Stimulated activated CD8-positive, alpha-beta memory T cell treated with anti-CD3 and anti-CD28 coated beads, Interleukin-7, amount 100 ng/mL, for 1 hour (primary cell): ENCODE results near the gene PKD2L1.
"Not testable (repeated sequence)": the region's sequence is repeated elsewhere in the genome, so short reads cannot be mapped to it uniquely, and the experiment has no call there.

ENCODE experiments used
- DNase-seq, 2 donors: peaks; one replicate each; pipeline ENCODE4 v3.0.0-alpha.2; 2020; ENCODE audit warnings: low read depth in 2 of 2

Gene PKD2L1

DNA sequence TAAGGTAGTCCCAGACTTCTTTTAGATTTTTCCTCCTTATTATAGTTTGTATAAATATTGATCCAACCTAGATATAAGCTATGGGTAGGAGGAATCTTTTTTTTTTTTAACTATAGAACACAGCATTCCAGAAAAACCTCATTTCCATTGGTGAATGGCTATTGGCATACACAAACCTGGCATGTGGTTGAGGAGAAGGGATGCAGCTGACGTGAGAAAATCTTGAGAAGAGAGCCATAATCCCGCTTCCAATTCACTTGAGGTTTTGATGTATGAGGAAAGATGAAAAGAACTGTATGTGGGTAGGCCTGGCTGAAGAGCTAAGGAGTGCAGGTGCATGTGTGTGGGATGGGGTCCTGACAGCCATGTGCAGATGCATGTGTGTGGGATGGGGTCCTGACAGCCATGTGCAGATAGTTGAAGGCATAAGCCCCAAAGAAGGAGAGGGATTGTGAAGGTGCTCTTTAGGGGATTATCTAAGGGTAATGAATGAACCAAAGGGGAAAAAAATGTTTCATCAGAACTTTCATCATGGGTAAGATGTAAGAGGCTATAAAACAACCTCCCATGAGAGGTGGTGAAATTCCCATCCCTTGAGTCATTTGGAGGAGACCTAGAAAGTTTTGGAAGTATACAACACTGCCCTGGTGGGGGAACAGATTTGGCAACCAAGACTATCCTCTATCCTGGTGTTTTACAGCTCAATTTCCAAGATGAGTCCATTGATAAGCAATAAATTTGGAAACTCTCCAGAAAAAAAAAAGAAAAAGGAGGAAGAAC, 3.8 kb upstream of the PKD2L1 start:
- no peak for DNase-seq

DNA sequence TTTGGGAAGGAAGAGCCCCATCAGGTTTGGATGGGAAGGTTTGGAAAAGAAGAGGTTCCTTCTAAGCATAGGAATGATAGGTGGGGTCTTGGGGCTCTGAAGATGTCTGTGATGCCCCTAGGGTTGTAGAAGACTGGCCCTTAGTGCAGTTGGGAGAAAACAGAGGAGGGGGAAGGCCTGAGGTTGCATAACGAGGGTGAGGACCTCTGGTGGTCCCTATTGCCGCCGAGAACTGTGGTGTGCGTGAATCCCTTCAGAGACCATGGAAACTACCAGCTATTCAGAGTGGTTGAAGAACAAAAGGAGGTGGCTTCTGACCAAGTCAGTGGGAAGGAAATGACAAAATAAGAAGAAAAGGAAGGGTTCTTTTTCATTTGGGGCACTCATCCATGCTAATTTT, 3.1 kb upstream of the PKD2L1 start:
- no peak for DNase-seq

DNA sequence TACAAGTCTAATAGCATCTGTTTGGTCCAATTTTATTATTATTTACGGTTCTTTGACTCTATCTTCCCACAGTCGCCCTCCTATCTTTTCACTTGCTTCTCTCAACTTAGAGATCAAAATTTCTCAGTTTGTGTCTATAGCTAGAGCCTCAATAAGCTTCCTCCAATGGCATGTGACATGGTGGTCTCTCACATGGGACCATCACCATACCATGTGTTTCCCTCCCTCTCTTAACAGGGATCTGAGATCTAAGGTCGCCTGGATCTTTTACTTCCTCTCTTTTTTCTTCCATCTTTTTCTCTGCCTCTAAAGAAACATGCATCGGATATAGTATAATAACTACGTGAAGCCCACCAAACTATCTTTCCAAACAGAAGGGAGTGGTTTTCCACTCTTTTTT, 1.8 kb downstream of the PKD2L1 start:
- DNase-seq = no peak

DNA sequence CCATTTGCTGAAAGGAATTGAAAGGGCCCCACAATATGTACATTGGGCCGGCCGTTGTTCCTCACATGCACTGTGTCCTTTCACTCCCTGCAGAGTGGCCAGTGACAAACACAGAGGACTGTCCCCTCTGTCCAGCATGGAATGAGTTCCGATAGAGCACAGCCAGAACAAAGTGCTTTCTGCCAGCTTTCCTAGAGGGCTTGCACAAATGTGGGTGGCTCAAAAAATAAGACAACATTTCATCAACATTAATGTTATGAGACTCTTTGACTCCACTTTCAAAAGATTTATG, 2.4 kb downstream of the PKD2L1 start:
- DNase-seq = no peak

DNA sequence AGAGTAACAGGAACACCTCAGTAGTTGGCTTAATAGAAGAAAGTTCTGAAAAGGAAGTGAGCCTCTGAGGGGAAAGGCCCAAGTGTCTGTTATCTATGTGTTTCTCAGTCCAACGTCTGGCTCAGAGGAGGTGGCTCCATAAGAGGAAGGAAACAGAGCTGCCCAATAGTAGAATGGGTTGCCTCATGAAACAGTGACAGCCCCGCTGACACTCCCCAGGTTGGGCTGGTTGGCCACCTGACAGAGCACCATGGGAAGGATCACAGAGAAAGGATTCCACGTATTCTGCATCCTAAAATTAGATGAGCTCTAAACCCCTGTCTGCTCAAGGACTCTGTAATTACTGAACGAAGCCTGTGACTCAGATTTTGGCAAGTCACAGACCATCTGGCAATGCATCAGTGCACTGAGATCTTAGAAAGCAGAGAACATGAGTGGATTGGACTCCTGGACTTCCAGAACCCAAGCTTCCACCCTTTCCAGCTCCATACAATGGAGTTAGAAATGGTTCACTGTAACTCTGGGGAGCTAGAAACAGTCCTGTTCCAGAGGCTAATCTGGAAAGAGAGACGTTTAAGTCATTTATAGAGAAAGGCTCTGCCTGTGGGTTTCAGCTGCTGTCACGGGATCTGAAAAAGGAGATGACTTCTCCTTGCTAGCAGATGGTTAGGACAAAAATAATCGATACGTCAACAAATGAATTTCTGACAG, 2.9 kb downstream of the PKD2L1 start:
- no peak for DNase-seq

DNA sequence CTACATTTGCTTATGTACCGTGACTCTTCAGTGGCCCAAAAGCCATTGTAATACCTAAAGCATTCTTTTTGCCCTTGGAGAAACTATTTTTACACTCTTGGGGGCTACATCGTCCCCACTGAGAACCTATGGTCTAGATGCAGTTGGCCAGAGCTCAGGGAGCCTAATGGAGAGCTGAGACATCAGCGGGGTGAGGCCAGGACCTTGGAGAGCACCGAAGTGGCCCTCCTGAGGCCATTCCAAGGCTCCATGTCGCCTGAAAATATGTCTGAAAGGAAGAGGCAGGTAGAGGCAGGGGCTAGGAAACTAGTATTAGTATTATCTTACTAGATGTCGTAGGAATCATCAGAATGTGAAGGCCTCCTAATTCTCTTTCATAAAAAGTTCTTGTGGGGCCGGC, 4.9 kb downstream of the PKD2L1 start:
- no peak for DNase-seq

DNA sequence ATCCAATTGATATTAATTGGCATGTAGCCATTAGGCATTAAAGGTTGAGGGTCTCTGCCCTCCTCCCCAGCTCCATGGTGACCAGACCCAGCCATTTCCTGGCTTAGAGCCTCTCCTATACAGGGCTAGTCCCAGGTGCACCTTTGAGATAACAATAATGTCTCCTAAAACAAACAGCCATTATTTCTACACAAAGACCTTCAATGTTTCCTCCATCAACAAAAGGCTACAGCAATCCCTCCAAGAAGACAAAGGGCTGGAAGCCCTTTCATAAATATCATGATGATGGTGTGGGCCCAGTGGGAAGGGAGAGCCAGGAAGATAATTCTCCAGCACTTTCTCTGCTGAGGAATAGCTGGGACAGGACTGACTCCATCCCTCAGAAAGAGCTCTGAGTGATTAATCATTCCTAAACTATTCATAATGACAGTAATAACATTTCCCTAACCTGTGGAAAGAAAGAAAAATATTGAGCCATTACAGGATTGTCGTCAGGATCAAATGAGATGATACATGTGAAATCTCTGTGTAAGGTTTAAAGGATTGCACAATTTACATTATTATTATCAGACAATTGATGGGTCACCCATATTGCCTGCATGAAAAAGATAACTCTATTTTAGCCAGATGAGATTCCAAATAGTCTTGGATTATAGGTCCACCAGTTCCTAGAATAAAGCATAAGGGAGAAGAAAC, 10.2 kb downstream of the PKD2L1 start:
- DNase-seq = no peak

DNA sequence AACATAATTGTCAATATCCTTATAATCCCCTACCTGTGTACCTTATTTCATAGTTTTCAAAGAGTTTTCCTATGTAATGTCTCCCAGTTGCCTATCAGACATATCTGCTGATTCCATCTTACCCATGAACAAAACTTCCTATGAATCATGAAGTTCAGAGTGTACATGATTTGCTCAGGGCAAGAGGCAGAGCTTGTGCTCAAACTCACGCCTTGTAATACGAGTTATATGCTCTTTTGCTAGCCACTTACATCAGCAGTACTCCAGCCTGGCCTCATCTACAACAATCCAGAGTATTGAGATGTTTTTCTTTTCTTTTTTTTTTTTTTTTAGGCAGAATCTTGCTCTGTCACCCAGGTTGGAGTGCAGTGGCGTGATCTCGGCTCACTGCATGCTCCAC, 11.8 kb downstream of the PKD2L1 start:
- DNase-seq = no peak

DNA sequence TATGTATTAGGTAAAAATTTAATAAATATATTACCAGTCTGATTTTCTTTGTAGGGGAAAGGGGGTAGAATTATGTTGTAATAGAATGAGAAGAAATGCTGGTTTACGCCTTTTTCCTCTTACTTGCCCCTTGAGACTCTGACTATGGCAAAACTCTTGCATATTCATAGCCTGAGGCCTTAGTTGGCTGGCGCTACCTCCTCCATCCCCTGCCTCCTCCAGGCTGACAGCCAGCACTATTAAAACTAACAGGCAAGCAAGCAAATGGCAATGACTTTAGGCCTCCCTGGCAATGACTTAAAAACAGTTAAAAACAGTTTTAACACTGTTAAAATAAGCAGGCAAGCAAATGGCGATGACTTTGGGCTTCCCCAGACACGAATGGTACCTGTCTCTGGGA, 14.4 kb downstream of the PKD2L1 start:
- no peak for DNase-seq

DNA sequence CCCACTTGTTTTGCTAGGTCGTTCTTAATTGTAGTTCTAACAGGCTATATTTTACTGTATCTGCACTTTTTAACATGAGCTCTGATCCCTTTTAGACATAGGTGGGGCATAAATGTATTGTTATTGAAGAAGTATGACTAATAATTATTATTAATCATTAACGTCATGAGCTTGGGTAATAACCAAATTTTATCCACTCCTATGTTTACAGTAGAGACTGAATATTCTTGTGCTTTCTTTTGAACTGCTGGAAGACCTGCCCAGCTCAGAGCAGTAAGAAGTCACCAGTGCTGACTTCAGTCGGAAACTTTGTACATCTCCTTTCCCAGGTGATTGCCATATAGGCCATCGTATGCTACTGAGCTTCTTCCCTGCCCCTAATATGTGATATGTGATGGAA, 18.7 kb downstream of the PKD2L1 start:
- no peak for DNase-seq

DNA sequence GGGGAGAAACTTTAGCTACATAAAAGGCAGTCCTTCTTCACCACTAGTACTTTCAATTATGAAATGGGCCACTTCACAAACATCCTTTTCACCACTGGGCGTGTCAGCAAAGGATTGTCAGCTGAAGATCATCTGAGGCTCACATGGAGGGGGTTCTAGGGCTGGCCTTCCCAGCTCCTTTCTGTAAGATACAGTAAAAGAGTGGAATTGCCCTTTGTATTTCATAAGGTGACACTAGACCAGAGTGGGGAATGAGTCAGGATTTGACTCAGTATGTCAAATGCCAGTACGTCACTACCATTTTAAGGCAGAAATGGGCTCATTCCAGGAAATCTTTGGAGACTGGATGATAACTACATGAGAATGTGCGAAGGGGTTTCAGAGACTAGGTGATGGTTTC, 22.3 kb downstream of the PKD2L1 start:
- DNase-seq = no peak

DNA sequence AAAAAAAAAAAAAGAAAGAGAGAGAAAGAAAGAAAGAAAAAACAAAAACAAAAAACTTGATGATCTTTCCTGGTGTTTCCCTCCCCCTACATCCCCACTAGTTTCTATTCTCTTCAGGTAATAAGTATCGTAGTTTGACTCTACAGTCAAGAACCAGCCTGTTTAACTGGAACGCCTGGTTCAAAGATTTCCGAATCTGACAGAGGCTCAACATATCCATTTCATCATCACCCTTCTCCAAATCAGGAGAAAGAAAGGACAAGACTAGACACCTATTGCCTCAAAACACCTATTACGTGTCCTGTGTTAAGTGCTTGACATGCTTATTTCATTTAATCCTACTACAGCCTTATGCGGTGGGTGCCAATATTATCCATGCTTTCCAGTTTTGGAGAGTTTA, 23.2 kb downstream of the PKD2L1 start:
- no peak for DNase-seq

DNA sequence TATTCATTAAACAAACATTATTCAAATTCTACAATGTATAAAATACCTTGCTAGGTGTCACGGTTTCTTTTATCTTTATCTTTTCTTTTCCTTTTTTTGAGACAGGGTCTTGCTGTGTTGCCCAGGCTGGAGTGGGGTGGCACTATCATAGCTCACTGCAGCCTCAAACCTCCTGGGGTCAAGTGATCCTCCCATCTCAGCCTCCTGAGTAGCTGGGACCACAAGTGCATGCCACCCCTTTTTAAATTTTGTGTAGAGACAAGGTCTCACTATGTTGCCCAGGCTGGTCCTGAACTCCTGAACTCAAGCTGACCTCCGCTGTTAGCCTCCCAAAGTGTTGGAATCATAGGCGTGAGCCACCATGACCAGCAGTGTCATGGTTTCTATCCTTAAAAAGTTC, 25.6 kb downstream of the PKD2L1 start:
- no peak for DNase-seq

DNA sequence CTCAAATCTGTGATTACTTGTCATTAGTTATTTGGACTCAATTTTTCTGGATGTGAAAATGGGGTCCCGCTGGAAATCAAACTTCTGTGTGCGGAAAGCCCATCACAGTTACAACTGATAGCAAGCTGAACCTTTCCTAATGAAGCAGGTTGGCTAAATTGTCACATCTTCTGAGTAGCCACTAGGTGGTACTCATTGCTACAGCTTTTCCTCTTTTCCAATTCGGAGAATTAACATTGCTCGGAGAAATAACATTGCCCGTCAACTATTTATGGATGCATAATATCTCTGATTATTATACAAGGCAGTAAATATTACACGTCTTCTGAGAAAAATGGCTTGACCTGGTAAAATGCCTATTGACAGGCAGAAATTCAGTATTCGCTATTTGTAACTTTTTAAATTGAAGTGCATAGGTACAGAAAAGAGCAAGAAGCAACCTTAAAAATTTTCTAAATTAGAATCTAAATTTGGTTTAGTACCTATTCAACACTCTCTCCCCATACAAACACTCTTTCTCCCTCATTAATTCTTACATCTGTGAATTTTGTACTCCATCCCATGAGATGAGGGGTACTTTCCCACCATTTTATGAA, 26.2 kb downstream of the PKD2L1 start:
- DNase-seq = no peak

DNA sequence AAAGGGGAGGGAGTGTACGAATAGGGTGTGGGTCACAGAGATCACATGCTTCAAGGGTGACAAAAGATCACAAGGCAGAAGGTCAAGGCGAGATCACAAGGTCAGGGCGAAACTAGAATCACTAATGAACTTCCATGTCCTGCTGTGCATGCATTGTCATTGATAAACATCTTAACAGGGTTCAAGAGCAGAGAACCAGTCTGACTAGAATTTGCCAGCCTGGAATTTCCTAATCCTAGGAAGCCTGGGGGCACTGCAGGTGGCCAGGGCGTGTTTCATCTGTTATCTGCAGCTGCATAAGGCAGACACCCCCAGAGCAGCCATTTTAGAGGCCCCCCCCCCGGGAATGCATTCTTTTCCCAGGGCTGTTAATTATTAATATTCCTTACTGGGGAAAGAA, 28.9 kb downstream of the PKD2L1 start:
- DNase-seq = not testable (repeated sequence)

DNA sequence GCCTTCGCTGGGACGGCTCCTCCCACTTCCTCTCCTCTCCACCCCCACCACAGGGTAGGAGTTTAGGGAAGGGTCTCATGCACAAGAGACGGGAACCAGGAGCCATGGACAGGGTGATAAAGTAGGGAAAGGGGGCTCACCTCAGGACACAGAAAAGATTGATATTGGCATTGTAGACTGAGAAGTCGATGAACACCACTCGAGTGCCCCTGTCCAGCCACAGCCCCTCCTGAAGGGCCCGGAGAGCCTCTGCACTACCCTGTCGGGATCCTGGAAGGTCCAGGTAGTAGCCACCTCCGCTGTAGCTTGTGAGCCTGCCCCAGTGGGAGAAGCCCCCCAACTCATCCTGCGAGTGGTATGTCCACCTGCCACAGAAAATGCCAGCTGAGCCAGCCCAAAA, 32.8 kb downstream of the PKD2L1 start:
- DNase-seq = no peak

DNA sequence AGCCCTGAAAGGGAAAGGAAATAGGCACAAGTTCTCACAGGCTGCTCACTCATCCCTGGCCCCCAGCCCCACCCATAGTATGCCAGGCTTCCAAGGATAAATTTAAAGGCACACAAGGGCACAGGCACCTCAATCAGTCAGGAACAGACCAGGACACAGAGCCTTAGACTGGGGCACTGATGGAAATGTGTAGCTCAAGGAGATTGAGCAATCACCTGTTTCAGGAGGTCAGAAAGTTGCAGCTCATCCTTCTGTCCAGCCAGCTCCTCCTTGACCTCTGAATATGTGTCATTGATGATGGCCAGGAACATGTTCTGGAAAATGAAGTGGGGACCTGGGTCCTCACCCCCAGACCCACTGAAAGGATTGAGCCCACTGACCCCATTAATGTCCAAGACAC, 37.0 kb downstream of the PKD2L1 start:
- DNase-seq = no peak

DNA sequence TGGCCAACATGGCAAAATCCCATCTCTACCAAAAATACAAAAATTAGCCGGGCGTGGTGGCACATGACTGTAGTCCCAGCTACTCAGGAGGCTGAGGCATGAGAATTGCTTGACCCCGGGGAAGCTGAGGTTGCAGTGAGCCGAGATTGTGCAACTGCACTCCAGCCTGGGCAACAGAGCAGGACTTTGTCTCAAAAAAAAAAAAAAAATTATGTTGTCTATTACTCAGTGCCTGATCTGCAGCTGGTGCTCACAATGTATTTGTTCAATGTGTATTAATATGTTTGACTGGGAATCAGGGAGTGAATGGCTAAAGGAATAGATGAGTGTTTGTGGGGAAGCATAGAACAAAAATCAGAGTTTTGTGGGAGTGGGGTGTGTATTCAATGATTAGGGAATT, 37.7 kb downstream of the PKD2L1 start:
- DNase-seq = not testable (repeated sequence)

DNA sequence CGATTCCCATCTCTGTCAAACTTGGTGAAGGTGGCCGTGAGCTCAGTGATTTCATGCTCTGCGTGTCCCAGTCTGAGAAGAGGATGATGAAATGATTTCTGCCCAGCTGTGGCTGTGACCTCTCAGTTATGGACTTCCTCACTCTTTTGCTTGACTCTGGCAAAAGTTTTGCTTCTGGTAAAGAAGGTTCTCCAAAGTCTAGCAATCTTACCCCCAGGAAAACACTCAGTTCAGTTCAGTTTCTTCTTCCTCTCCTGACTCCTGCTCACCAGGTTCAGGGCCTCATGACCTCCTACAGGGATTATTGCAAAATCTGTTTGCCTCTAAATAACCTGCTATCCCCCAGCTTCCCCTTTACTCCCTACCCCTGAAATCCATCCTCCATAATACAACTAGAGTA, 38.7 kb downstream of the PKD2L1 start:
- no peak for DNase-seq

DNA sequence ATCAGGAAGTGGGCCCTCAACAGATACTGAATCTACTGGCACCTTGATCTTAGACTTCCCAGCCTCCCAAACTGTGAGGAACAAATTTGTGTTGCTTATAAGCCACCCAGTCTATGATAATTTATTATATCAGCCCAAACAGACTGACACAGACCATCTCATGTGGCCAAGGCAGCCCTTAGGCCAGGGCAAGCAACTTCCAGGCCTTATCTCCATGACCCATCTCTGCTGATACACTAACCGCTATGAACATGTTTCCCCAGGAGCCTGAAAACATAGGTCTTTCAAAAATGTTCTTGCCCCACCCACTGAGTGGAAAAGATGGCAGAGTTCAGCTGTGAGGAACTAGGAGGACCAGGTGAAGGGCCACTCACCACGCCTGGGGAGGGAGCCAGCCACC, 40.4 kb downstream of the PKD2L1 start:
- no peak for DNase-seq

DNA sequence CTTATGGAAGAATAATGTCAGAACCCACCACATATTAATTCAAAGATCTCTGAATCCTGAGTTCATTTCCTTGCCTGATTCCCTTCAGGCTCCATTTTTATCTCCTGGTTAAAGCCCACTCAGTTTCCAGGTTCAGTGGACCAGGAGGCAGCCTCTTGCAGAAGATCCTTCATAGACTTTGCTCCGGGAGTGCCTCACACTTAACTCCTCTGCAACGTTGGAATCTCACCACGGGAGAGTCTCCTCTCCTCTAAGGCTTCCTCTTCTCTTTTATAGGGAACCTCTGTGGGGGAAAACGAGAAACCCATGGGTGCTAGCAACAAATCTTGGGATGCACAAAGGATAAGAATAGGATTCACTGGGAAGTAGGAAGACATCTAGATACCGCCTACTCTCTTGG, 41.8 kb downstream of the PKD2L1 start:
- no peak for DNase-seq

DNA sequence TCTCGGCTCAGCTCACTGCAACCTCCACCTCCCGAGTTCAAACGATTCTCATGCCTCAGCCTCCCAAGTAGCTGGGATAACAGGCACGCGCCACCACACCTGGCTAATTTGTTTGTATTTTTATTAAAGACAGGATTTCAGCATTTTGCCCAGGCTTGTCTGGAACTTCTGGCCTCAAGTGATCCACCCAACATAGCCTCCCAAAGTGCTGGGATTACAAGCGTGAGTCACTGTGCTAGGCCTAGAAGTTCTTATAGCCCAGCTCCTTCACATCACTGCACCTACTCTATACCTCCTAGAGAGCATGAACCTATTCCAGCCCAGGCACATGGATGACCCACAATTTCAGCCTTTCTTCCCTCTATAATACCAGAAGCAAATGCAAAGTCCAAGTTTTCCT, 42.3 kb downstream of the PKD2L1 start:
- no peak for DNase-seq
